A549 (cell line): ENCODE measurements around the gene GTF2B. TPM values are rescaled to one million over a fixed set of nuclear protein-coding genes. Genes with fewer than 3 reads are reported as not detected.
A peak's percentile ranks its signal among the peaks of the same experiment; 100 is the strongest.

Experiments used
- ATAC-seq, 2 experiments: fragments of 200-7000 bp in 1 of 2; fragments of >200 bp in 1 of 2; cut with Nextera tagmentation in 1 of 2; cut with Tn5 transposase in 1 of 2; 3 replicates each; pipeline versions ENCODE4 v1.8.0 to v1.9.1; 2018 to 2020; ENCODE audit warnings: mild to moderate bottlenecking in 1 of 2, moderate library complexity in 1 of 2
- CTCF ChIA-PET: fragments of 300-600 bp; sonication (Branson Sonifier 250); formaldehyde crosslinking; extraction: SDS; loops from one replicate; lab custom pipeline; 2021; ENCODE audit warnings: antibody characterized with exemption, inconsistent platforms; lab: Yijun Ruan, JAX
- POLR2A ChIA-PET: fragments of 350-600 bp; formaldehyde crosslinking; extraction: SDS; loops from one replicate; lab custom pipeline; 2021; ENCODE audit warnings: antibody characterized with exemption, inconsistent platforms; lab: Yijun Ruan, JAX
- DNase-seq, 2 experiments: peaks; one replicate each; pipeline versions ENCODE4 v3.0.0 to v3.0.0-alpha.2; 2011 to 2016; ENCODE audit warnings: low read depth in 1 of 2, low spot score in 1 of 2
- FAIRE-seq: peaks from 2 replicates; lab custom pipeline; 2011; peaks lifted over from hg19 to GRCh38; lab: Jason Lieb, UNC
- H3K27ac ChIP-seq, 2 experiments: fragments of >200 bp; sonication (Bioruptor Twin); formaldehyde crosslinking; 3 replicates each; pipeline ENCODE4 v1.5.1; 2016 to 2017
- H3K4me1 ChIP-seq: fragments of >200 bp; sonication (Bioruptor Twin); formaldehyde crosslinking; 3 replicates; pipeline ENCODE4 v1.6.1; 2016
- H3K4me2 ChIP-seq: fragments of >200 bp; sonication (Bioruptor Twin); formaldehyde crosslinking; 3 replicates; pipeline ENCODE4 v1.6.1; 2016
- H3K4me3 ChIP-seq: fragments of >200 bp; sonication (Bioruptor Twin); formaldehyde crosslinking; 3 replicates; pipeline ENCODE4 v1.5.1; 2016
- H3K9me3 ChIP-seq: fragments of >200 bp; sonication (Bioruptor Twin); formaldehyde crosslinking; 3 replicates; pipeline ENCODE4 v1.6.1; 2016
- BHLHE40 ChIP-seq: IDR thresholded peaks from 2 replicates; pipeline ENCODE4 v1.6.1; 2012; ENCODE audit warnings: low read depth, low read length, inconsistent platforms
- CBX8 ChIP-seq: fragments of 200-600 bp; sonication (generic); IDR thresholded peaks from 2 replicates; pipeline ENCODE4 v1.6.1; 2016
- CHD2 ChIP-seq: fragments of 150-350 bp; IDR thresholded peaks from 2 replicates; pipeline ENCODE4 v1.6.1; 2014; ENCODE audit warnings: low read length; ENCODE audit not compliant: partially characterized antibody
- CHD4 ChIP-seq: fragments of 200-600 bp; sonication (generic); IDR thresholded peaks from 2 replicates; pipeline ENCODE4 v1.6.1; 2016; ENCODE audit warnings: antibody characterized with exemption, mild to moderate bottlenecking, borderline replicate concordance
- EHF ChIP-seq: fragments of 250-450 bp; sonication (Bioruptor Pico); IDR thresholded peaks from 2 replicates; pipeline ENCODE4 v1.5.0; 2020; ENCODE audit warnings: mild to moderate bottlenecking
- EP300 ChIP-seq, 2 experiments: fragments of >200 bp; sonication (Bioruptor Twin); formaldehyde crosslinking; IDR thresholded peaks; 2 replicates in 1 of 2; 3 replicates in 1 of 2; pipeline ENCODE4 v1.6.1; 2016 to 2017
- GATA3 ChIP-seq: IDR thresholded peaks from 2 replicates; pipeline ENCODE4 v1.6.1; 2012; ENCODE audit warnings: borderline replicate concordance
- JUNB ChIP-seq: fragments of >200 bp; sonication (Bioruptor Twin); formaldehyde crosslinking; IDR thresholded peaks from 2 replicates; pipeline ENCODE4 v1.6.1; 2016
- KDM1A ChIP-seq: fragments of 200-600 bp; sonication (generic); IDR thresholded peaks from 2 replicates; pipeline ENCODE4 v1.6.1; 2016; ENCODE audit warnings: low read depth, mild to moderate bottlenecking
- MAZ ChIP-seq: fragments of 150-350 bp; IDR thresholded peaks from 2 replicates; pipeline ENCODE4 v1.6.1; 2014; ENCODE audit warnings: antibody characterized with exemption, low read depth, low read length, borderline replicate concordance
- NPAS2 ChIP-seq: fragments of 250-450 bp; sonication (Bioruptor Pico); IDR thresholded peaks from 2 replicates; pipeline ENCODE4 v1.8.0; 2022; ENCODE audit warnings: mild to moderate bottlenecking, moderate library complexity, borderline replicate concordance
- NR3C1 ChIP-seq: fragments of >200 bp; sonication (Bioruptor Twin); formaldehyde crosslinking; IDR thresholded peaks from 3 replicates; pipeline ENCODE4 v1.6.1; 2017
- POLR2A ChIP-seq: IDR thresholded peaks from 2 replicates; pipeline ENCODE4 v1.6.1; 2012; ENCODE audit warnings: mild to moderate bottlenecking, low read length
- RAD21 ChIP-seq, 2 experiments: fragments of >200 bp in 1 of 2; sonication (Bioruptor Twin) in 1 of 2; formaldehyde crosslinking in 1 of 2; IDR thresholded peaks in 1 of 2; conservative IDR thresholded peaks in 1 of 2; 2 replicates in 1 of 2; 3 replicates in 1 of 2; pipeline ENCODE4 v1.6.1; 2012 to 2018; ENCODE audit warnings: inconsistent platforms in 1 of 2
- RCOR1 ChIP-seq: fragments of 150-350 bp; IDR thresholded peaks from 2 replicates; pipeline ENCODE4 v1.6.1; 2014; ENCODE audit warnings: antibody characterized with exemption, low read length, low read depth
- RNF2 ChIP-seq: fragments of 200-600 bp; sonication (generic); IDR thresholded peaks from 2 replicates; pipeline ENCODE4 v1.6.1; 2016; ENCODE audit warnings: low read depth, mild to moderate bottlenecking, antibody characterized with exemption, moderate library complexity, borderline replicate concordance
- SMC3 ChIP-seq: fragments of >200 bp; sonication (Bioruptor Twin); formaldehyde crosslinking; IDR thresholded peaks from 3 replicates; pipeline ENCODE4 v1.6.1; 2018; ENCODE audit warnings: inconsistent platforms
- SREBF2 ChIP-seq: fragments of 450-650 bp; IDR thresholded peaks from 2 replicates; pipeline ENCODE4 v1.6.1; 2014; ENCODE audit warnings: mild to moderate bottlenecking, moderate library complexity
- TP53 ChIP-seq: fragments of 250-450 bp; sonication (Bioruptor Pico); IDR thresholded peaks from 2 replicates; pipeline ENCODE4 v1.5.0; 2021; ENCODE audit warnings: mild to moderate bottlenecking, moderate library complexity
- ZFP36 ChIP-seq: fragments of 450-650 bp; IDR thresholded peaks from 2 replicates; pipeline ENCODE4 v1.6.1; 2014; ENCODE audit warnings: borderline replicate concordance; ENCODE audit not compliant: partially characterized antibody
- ZNF302 ChIP-seq: fragments of 250-450 bp; sonication (Bioruptor Pico); IDR thresholded peaks from 2 replicates; pipeline ENCODE4 v1.9.0; 2021; ENCODE audit warnings: inconsistent platforms, mild to moderate bottlenecking, moderate library complexity
- WGBS: methylation state at CpG from one replicate; pipeline ENCODE4 v1.1.6; 2017; ENCODE audit errors: missing lambda C conversion rate; 5-methylcytosine and 5-hydroxymethylcytosine counted together
- polyA plus RNA-seq, 4 experiments: library from polyadenylated mRNA; depleted of rRNA in 3 of 4; stranded (reverse); fragments of >200 nt; fragmentation: RNase III in 1 of 4; extraction: RNeasy Plus Mini Kit Qiagen cat#74134 plus additional on column Dnase treatment in 1 of 4; gene quantifications; 2 replicates in 3 of 4; 3 replicates in 1 of 4; pipeline ENCODE4 v1.2.3, GENCODE V29; 2011 to 2017
- TF ChIP-seq, protein P1 (sequence below): fragments of >200 bp; sonication (Bioruptor Twin); formaldehyde crosslinking; IDR thresholded peaks from 3 replicates; pipeline ENCODE4 v1.5.1; 2016
- TF ChIP-seq, protein P2 (sequence below): IDR thresholded peaks from 2 replicates; pipeline ENCODE4 v1.6.1; 2012
- TF ChIP-seq, protein P3 (sequence below): fragments of 450-650 bp; IDR thresholded peaks from 2 replicates; pipeline ENCODE4 v1.6.1; 2014; ENCODE audit warnings: antibody characterized with exemption
- TF ChIP-seq, protein P4 (sequence below): fragments of >200 bp; sonication (Bioruptor Twin); formaldehyde crosslinking; IDR thresholded peaks from 3 replicates; pipeline ENCODE4 v1.6.1; 2016

GTF2B gene
- polyA plus RNA-seq, 2 of the 4 experiments (the other 2 are of a cell fraction) = 22.4 to 34.1 TPM

DNA sequence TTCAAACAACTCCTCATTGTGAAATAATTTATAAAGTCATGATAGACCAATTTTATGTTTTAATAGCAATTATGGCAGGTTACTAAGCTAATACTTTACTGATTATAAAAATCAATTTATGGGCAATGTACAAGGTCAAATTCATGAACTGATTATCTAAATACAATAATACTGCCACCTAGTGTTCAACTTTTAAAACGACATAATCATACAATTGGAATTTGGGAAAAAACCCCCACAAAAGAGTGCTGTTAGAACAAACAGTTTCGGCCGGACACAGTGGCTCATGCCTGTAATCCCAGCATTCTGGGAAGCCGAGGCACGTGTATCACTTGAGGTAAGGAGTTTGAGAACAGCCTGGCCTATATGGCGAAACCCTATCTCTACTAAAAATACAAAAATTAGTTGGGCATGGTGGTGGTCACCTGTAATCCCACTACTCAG lies 14.0 kb downstream of the GTF2B start:
- Histone ChIP-seq H3K4me1 (0 out of 3 replicates have a peak, but pooled peaks cover 3% of the 10 kb centered on the region), H3K4me3 (no peak overlapping the region), H3K4me2 (no peak overlapping the region), H3K9me3 (no peaks in the 10 kb centered on the region), H3K27ac (no peak overlapping the region)
- peak; percentile 23 for FAIRE-seq
- 19% methylated on average over 6 of the region's 6 CpGs for WGBS
- DNase-seq = peak in 1 of 2 experiments; percentile 5
- ATAC-seq = peak in 1 of 2 experiments; percentile 25; a peak in 1 of 6 replicates
- TF ChIP-seq SMC3 (peak; percentile 33; the same call in 1 of the 3 replicates), CHD4 (no peak), RAD21 (conservative IDR thresholded peaks at IDR 0.05 in 1 of 2, IDR thresholded peaks at IDR 0.05 in 1 of 2) (peak; percentile 43 to 58)
- TF ChIP-seq, protein P1, sequence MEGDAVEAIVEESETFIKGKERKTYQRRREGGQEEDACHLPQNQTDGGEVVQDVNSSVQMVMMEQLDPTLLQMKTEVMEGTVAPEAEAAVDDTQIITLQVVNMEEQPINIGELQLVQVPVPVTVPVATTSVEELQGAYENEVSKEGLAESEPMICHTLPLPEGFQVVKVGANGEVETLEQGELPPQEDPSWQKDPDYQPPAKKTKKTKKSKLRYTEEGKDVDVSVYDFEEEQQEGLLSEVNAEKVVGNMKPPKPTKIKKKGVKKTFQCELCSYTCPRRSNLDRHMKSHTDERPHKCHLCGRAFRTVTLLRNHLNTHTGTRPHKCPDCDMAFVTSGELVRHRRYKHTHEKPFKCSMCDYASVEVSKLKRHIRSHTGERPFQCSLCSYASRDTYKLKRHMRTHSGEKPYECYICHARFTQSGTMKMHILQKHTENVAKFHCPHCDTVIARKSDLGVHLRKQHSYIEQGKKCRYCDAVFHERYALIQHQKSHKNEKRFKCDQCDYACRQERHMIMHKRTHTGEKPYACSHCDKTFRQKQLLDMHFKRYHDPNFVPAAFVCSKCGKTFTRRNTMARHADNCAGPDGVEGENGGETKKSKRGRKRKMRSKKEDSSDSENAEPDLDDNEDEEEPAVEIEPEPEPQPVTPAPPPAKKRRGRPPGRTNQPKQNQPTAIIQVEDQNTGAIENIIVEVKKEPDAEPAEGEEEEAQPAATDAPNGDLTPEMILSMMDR = peak; percentile 55
- CTCF ChIA-PET = interaction anchor here (0.7 to 3.1 kb wide), 16 partner anchors 10 to 1761 kb away, joined by 3 to 23 read pairs (median 5); partner anchors contain the start of genes GTF2B and PKN2
- POLR2A ChIA-PET = interaction anchor here (1.5 kb wide), 1 partner anchor 15 kb away, joined by 4 read pairs; no protein-coding TSS in a partner anchor

DNA sequence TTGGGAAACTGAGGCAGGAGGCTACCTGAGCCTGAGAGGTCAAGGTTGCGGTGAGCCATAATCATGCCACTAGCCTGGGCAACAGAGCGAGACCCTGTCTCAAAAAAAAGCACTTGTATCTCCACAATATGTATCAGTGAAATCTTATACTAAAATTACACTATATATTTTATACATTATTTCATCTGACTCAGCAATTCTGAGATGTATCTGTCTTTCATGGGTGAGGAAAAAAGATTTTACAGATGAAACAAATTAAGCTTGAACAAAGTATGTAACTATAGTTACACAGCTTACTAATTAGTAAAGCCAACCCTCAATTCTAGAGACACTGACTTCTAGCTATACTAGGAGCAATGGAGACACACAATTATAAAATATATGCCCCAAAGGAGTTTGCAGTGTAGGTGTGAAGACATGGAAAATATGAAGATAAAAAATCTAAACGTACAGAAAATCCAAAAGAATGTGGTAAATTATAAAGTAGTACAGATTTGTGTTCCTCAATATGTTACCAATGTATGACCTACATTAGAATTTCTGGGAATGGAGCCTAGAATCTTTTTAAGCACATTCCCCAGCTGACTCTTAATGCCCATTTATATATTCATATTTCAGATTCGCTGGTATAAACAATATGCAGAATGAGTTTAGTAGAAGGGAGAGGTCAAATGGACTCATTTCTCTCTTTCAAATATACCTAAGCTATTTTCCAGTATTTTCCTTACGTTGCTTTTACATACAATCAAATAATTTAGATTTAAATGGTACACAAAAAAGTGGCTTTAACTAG lies 14.6 kb downstream of the GTF2B start:
- ATAC-seq (no peak), FAIRE-seq (no peak), DNase-seq (no peak)
- 79% methylated on average over 5 of the region's 5 CpGs for WGBS
- TF ChIP-seq GATA3 = no peak
- no peak for TF ChIP-seq POLR2A
- TF ChIP-seq CBX8 = no peak
- no peak for TF ChIP-seq ZFP36
- no peak for TF ChIP-seq TP53
- Histone ChIP-seq H3K9me3 (no peaks in the 10 kb centered on the region), H3K4me3 (no peak overlapping the region), H3K27ac (no peak overlapping the region), H3K4me2 (no peak overlapping the region), H3K4me1 (0 out of 3 replicates have a peak, but pooled peaks cover 3% of the 10 kb centered on the region)
- ChIA-PET CTCF (interaction anchor here (0.7 to 3.1 kb wide), 16 partner anchors 9 to 1760 kb away, joined by 3 to 23 read pairs (median 5); partner anchors contain the start of genes GTF2B and PKN2), POLR2A (interaction anchor here (1.5 kb wide), 1 partner anchor 15 kb away, joined by 4 read pairs; no protein-coding TSS in a partner anchor)

DNA sequence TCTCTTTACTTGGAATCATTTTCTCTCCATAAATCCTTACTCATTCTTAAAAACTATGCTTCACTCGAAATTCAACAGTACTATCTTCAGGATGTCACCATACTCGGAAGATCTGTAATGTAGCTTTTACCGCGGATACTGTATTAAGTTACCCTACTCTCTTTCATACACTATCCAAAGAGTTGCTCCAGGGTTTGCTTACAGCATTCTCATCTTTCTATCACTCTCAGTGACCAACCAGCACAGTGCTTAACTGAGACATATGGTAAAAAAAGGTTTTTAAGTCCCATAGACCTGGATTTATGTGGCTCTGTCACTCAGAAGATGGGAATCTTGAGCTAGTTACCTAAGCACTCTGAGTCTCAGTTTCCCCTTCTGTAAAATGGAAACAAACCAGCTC lies 15.8 kb downstream of the GTF2B start:
- no peak overlapping the region for H3K4me3 ChIP-seq
- FAIRE-seq = no peak
- no peak for TF ChIP-seq CBX8
- TF ChIP-seq, protein P2, sequence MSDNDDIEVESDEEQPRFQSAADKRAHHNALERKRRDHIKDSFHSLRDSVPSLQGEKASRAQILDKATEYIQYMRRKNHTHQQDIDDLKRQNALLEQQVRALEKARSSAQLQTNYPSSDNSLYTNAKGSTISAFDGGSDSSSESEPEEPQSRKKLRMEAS = no peak
- TF ChIP-seq RCOR1 = no peak
- no peak for TF ChIP-seq EHF (CRISPR knock-in tag)
- TF ChIP-seq MAZ = no peak
- TF ChIP-seq NR3C1 = no peak
- TF ChIP-seq CHD2 = no peak
- TF ChIP-seq GATA3 = no peak
- no peak overlapping the region for H3K4me2 ChIP-seq
- ChIA-PET CTCF (interaction anchor here (0.8 to 3.1 kb wide), 5 partner anchors 8 to 217 kb away, joined by 3 to 23 read pairs (median 7); partner anchors contain the start of gene GTF2B), POLR2A (no interaction called here)
- WGBS = 77% methylated on average over 4 of the region's 4 CpGs
- no peaks in the 10 kb centered on the region for H3K9me3 ChIP-seq
- ATAC-seq = no peak
- DNase-seq = no peak
- H3K4me1 ChIP-seq = 0 out of 3 replicates have a peak, but pooled peaks cover 3% of the 10 kb centered on the region
- H3K27ac ChIP-seq = no peak overlapping the region

DNA sequence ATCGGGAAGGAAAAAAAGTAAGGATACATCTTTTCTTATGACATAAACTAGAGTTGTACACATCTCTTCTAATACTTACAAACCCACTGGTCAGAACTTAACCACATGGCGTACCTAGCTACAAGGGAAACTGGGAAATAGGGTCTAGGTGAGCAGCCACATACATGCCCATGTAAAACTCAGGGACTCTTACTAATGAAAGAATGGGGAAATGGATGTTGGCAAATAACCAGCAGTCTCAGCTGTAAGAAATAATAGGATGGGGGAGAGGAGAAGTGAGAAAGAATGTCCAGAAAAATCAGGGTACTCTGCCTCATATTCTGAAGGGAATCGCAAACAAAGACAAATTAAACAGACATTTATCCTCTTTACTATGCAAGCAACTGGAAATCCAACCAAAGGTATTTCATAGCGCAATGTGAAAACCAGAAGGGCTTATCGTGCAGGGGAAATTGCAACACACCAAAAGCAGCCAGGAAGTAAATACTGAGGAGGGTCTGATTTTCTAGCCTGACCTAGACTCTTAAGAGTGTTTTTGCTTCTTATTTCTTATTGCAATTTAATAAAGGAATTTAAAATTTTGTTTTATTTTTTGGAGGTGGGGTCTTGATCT lies 17.5 kb downstream of the GTF2B start:
- H3K9me3 ChIP-seq = no peaks in the 10 kb centered on the region
- CTCF ChIA-PET = interaction anchor here (0.7 kb wide), 1 partner anchor 11 kb away, joined by 4 read pairs; no protein-coding TSS in a partner anchor
- no peak for FAIRE-seq

More for the DNA sequence above, 17.5 kb downstream of the GTF2B start:
- H3K4me2 ChIP-seq = no peak overlapping the region
- TF ChIP-seq JUNB (no peak), NPAS2 (no peak), SREBF2 (no peak), RNF2 (no peak), POLR2A (no peak), CBX8 (no peak), KDM1A (no peak), CHD4 (no peak), EP300 (IDR thresholded peaks at IDR 0.05) (no peak), BHLHE40 (no peak), RCOR1 (no peak), ZNF302 (CRISPR knock-in tag) (no peak)
- TF ChIP-seq, protein P3, sequence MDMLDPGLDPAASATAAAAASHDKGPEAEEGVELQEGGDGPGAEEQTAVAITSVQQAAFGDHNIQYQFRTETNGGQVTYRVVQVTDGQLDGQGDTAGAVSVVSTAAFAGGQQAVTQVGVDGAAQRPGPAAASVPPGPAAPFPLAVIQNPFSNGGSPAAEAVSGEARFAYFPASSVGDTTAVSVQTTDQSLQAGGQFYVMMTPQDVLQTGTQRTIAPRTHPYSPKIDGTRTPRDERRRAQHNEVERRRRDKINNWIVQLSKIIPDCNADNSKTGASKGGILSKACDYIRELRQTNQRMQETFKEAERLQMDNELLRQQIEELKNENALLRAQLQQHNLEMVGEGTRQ = no peak
- TF ChIP-seq, protein P4, sequence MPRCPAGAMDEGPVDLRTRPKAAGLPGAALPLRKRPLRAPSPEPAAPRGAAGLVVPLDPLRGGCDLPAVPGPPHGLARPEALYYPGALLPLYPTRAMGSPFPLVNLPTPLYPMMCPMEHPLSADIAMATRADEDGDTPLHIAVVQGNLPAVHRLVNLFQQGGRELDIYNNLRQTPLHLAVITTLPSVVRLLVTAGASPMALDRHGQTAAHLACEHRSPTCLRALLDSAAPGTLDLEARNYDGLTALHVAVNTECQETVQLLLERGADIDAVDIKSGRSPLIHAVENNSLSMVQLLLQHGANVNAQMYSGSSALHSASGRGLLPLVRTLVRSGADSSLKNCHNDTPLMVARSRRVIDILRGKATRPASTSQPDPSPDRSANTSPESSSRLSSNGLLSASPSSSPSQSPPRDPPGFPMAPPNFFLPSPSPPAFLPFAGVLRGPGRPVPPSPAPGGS = no peak
- no peak for ATAC-seq
- DNase-seq = no peak
- H3K27ac ChIP-seq = no peak overlapping the region
- 77% methylated on average over 5 of the region's 5 CpGs for WGBS
- 0 out of 3 replicates have a peak, but pooled peaks cover 3% of the 10 kb centered on the region for H3K4me1 ChIP-seq
- POLR2A ChIA-PET = no interaction called here
- no peak overlapping the region for H3K4me3 ChIP-seq
